ENCODE data around the gene MUC3A.
"Not testable (repeated sequence)": the region's sequence is repeated elsewhere in the genome, so short reads cannot be mapped to it uniquely, and the experiment has no call there.

DNA sequence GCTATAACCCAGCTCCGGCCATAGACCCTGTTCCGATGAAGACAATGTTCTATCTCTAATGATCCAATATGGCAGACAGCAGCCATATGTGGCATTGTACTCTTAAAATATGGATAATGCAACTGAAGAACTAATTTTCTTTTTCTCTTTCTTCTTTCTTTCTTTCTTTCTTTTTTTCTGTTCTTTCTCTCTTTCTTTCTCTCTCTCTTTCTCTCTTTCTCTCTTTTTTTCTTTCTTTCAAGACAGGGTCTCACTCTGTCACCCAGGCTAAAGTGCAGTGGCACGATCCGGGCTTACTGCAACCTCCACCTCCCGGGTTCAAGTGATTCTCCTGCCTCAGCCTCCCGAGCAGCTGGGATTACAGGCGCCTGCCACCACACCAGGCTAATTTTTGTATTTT lies 13.2 kb upstream of the MUC3A start:
- not testable (repeated sequence) for TF ChIP-seq EP300 (IDR thresholded peaks at IDR 0.05); POLR2A (IDR thresholded peaks at IDR 0.05; ENCODE audit: low read depth); POLR2AphosphoS5 (IDR thresholded peaks at IDR 0.05); CTCF (IDR thresholded peaks at IDR 0.05)

Measured in esophagus muscularis mucosa (tissue), 4 donors.